ENCODE measurements around the gene HOXB3.

Gene HOXB3

DNA sequence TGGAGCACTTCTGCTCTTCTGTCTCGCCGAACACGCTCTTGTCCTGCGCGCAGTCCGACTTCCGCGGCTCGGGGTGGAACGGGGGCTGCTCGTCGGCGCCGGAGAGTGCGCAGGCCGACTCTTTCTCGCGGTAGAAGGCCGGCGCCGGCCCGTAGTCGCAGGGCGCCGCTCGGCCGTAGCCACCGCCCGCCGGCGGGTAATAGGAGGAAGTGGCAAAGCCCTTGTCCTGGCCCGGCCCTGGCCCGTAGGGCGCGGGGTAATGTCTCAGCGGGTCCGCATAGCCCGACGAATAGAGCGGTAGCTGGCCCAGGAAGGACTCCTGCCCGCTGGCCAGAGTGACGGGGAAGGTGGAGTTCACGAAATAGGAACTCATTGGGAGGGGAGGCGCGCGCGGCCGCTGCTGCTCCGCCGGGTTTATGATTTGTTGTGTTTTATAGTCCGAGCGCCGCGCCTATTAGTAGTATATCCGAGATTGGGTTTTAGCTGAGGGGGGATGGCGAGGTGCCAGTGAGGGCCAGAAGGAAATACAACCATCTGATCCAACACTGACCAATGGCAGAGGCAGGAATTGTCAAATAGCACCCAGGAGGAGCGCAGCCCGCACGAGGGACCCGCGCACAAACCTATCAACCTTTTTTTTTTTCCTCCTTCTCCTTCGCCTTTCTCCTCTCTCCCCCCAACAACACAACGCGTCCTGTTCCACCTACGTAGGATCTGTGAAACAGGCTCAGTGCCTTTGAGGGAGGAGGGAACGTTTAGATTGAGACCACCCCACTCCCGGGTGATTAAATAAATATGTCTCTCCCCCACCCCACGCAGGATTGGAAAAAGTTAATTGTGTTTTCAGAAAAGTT is 8.0 kb upstream of the HOXB3 start:
- no peak for DNase-seq

DNA sequence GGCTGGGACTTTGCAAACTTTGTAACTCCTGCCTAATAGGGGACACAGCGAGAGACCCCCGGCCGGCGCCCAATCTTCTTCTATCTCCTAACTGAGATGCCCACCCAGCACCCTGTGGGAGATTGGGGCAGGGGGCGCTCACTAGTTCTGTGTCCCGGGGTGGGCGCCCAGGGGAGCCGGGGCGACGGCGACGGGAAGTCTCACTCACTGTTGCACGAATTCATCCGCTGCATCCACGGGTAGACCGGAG is 7.4 kb upstream of the HOXB3 start:
- peak; percentile 75 for DNase-seq

DNA sequence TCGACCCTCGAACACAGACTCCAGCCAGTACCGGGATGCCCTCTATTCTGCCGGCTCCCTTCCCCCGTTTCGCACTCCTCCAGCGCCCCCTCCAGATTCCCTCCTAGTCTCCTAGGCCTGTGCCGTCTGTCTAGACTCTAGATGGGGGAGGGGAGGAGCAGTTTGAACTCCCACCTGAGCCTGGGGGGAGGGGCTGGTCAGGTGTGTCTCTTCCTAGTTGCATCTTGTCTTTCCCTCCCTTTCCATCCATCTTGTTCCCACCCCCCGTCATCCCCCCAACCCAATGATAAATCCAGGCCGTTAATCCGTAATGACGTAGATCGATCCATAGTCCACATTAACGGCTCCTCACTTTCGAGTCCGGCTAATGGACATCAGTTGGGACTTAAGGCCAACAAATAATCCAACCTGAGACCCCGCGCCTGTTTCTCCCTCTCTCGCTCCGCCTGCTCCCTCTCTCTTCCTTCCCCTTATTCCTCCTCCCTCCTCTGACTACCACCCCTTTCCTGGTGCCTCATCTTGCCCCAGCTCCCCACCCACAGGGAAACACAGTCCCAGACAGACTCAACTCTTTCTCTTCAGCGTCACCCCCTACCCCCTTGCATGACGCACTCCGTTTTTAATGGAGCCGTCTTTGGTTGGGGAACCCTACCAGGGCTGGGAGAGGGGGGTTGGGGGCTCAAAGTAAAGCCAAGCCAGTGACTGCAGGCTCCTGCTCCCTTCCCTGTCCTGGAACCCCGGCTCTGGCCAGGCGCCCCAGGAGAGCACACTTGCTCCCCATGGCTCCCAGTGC is 6.9 kb upstream of the HOXB3 start:
- DNase-seq, result no peak

DNA sequence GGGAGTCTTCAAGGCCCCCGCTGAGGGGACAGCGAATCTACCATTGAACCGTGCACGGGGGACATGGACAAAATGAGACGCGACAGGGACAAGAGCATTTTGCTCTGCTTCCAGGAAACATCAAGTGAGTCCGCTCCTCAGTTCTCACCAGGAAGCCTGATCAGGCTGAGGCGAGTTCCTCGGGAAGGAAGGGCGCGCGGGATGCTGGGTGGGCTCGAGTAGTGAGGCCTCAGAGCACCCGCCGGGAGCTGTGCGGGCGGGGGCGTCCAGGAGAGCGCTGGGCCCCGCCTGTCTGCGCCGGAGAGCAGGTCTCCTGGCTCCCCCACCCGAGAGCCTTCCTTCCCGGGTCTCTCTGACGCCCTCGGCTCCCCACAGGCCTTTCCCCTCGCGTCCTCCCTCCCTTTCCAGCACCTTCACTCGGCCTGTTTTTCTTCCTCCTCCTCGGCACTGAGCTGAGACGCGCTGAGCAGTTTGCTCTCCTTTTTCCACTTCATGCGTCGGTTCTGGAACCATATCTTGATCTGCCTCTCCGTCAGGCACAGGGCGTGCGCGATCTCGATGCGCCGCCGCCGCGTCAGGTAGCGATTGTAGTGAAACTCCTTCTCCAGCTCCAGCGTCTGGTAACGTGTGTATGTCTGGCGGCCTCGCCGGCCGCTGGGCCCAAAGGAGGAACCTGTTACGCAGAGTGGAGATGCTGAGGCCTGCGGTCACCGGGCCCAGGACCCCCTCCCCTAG is 6.1 kb upstream of the HOXB3 start:
- DNase-seq, result peak; percentile 78

DNA sequence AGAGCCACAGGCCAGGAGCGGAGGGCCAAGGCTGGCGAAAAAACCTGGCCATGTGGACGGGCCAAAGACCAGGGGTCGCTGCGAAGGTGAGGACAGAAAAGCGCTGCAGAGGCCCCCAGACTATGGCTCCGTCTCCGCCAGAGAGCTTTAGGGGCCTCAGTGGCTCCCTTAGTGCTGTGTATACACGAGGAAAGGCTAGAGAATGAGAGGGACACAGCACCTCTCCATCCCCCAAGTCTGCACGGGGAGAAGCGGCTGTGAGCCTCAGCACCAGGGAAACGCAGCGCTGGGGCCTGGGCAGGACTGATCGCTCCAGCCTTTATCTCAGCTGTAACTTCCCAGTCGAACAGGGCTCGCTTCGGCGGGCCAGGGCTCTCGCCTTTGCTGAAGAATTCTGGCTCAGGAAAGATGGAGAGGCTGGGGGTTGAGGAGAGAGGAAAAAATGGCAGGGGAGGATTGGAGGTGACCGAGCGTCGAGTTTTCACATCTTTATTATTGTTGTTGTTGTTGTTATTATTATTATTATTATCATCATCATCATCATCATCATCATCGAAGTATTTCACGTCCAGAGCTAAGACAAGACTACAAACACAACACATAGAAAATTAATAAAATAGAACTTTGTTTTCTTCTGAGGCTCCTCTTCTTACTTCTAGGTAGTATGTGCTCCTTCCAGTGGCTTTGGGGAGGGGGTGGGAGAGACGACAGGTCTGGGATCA is 5.4 kb upstream of the HOXB3 start:
- DNase-seq, result no peak

DNA sequence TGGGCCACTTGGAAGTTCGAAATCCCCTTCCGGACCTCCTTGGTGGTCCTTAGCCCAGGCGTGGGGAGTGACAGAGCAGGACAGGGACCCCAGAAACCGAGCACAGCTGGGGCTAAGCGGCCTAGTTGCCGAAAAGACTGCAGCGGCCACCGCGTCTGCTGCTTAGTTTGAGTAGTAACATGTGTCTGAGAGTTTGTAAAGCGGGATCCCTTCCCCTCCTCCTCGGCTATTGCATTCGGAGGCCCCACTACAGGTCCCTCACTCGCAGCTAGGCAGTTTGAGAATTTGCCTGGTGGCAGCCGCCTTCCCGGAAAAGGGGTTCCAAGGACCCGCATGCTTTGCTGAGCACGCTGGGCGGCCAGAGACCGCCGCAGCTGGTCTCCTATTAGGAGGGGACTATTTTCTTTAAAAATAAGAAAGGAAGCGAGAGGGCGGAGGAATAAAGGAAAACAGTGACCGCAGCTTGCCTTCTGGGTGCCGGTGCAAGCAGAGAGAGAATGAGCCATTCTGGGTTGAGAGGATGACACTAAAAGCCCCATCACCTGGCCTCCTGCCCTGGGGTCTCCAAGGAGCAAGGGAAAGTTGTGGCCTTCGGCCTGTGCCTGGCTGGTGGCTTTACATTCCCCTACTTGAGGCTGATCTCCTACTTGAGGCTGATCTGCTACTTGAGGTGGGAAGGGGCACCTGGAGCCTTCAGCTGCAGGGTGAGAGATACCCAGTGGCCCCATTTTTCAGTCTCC is 4.7 kb upstream of the HOXB3 start:
- no peak for DNase-seq

DNA sequence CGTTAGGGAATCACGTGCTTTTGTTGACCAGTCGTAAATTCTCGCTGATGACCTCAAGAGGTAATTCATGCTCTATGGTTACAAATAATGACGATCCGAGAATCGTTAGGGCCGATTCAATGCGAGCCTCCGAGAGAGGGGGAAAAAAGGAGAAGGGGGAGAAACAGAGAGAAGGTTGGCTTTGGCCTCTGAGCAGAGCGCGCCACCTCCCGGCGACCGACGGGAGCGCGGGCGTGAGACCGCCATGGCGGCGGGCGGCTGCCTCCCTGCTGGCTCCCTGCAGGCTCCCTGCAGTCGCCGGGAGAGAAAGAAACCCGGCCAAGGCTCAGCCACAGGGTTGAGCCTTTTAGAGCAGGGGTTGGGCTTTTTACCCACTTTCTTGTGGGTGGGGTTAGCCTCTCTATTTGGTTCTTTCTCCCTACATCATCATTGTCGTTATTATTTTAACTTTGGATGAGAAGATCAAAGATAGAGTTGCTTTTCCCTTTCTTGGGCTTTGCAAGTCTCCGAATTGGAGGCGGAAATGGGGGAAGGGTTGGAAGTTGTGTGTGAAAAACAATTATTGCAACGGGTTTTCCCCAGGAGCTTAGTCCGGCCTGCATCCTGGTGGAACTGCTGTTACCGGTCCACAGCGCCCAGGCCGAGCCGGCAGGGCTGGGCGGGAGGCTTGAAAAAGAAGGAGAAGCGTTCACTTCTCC is 3.9 kb upstream of the HOXB3 start:
- peak; percentile 93 for DNase-seq

DNA sequence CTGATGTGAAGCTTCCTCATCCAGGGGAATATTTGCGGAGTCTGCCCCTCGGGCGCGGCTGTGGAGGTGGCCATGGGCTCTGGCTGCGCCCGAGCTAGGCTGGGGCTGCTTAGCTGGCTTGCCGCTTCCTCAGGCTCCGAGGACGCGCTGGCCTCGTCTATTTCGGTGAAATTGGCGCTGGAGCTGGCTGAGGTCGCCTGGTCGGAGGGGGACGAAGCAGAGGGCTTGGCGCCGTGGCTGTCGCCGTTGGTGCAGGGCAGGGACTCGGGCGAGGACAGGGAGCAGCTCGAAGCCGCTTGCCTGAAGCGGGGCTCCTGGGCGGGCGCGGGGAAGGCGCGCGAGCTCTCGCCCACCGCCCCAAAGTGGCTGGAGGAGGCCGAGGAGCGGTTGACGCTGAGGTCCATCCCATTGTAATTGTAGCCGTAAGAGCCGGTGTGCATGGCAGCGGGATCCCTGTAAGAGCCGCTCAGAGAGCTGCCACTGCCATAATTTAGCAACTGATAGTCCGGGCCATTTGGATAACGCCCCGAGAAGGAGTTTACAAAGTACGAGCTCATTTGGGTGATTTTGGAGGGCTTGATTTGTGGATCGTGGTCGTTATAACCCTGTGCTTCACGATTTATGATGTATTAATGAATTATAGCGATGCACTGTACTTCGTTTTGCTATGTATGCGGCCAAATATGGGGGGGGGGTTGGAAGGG is 3.2 kb upstream of the HOXB3 start, which contains the start of gene HOXB5:
Gene HOXB5 (minus strand): TSS at position 654 of the 704 bp plus-strand sequence. CDS start 97 bp downstream, at position 557.
- peak; percentile 74 for DNase-seq

DNA sequence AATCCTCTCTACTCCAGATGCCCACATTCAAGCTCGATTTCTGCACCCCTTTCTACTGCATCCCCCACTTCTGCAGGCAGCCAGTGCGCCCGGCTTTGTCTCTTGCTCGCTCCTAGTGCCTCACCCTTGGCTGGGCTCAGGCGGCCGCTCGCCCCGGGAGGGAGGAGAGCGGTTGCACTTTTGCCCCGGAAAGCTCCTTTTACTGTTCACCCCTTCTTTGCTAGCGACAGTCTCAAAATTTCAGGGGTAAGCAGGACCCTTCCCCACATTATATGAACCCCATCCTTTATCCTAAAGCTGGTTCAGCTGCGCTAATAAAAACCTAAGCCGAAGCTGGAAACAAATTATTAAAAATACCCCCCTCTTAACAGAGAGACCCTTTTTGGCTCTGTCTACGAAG is 2.5 kb upstream of the HOXB3 start:
- no peak for DNase-seq

DNA sequence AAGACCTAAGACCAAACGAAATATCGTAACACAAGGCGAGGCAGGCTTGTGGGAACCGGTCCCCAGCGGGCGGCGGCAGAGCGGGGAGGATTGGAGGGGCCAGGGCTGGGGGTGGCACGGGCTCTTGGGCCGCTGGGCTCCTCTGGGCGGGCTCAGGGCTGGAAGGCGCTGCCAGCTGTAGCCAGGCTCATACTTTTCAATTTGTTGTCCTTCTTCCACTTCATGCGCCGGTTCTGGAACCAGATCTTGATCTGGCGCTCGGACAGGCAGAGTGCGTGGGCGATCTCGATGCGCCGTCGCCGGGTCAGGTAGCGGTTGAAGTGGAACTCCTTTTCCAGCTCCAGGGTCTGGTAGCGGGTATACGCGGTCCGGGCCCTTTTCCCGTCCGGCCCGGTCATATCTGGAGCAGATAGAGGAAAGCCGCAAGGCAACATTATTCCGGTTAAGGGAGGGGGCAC is 2.0 kb upstream of the HOXB3 start:
- no peak for DNase-seq

DNA sequence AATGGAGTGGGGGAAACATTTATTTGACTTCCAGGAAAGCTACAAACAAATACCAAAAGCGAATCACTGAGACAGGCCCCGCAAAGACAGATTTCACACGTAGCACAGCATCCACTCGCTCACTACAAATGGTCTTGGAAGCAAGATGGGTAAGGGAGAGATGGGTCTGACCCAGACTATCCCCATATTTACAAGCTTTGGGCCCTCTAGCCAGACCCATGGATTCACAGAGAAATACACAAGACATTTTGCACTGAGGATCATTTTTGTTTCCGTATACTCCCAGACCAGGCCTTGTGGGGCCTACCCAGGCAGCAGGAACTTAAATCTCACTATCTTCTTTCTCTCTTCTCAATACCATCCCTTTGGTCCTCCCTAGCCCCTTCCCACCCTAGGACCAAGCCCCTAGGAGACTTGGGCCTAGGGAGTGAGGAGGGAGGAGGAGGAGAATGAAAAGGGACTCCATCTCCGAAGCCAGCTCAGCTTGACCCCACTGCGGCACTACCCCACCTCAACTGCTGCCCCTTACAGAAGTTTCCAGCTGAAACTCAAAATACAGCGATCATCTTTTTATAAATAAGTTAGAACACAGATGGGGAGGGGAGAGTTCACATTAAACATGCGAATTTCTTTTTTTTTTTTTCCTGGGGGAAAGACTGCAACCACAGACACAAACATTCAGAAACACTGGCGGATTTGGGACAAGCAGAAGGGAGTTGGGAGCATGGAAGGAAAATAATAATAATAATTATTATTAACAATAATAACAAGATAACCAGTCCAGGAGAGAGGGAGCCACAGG is 1.4 kb upstream of the HOXB3 start:
- DNase-seq, result no peak

DNA sequence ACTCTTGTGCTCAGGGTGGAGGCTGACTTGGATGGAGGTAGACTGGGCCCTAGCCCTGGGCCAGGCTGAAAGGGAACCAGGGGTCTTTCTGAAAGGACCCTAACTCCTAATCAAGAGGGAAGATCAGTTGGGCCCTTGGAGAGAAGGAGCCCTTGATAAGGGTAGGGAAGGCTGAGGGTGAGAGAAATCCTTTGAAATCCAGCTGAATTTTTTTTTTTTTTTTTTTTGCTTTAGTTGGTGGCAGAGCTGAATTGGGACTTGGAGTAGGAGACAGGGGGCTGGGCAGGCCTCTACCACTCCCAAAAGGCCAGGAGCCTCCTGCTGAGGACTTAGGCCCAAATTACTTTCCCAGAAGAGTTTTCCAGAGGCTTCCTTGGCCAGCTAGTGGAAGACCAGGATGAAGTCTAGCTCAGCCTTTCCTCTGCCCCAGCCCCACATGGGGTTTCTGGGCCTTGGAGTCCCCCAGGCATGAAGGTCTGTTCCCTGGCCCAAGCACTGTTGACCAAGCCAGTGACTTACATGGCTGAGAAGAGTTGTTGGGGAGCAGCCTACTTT is 643 bp upstream of the HOXB3 start:
- no peak for DNase-seq

DNA sequence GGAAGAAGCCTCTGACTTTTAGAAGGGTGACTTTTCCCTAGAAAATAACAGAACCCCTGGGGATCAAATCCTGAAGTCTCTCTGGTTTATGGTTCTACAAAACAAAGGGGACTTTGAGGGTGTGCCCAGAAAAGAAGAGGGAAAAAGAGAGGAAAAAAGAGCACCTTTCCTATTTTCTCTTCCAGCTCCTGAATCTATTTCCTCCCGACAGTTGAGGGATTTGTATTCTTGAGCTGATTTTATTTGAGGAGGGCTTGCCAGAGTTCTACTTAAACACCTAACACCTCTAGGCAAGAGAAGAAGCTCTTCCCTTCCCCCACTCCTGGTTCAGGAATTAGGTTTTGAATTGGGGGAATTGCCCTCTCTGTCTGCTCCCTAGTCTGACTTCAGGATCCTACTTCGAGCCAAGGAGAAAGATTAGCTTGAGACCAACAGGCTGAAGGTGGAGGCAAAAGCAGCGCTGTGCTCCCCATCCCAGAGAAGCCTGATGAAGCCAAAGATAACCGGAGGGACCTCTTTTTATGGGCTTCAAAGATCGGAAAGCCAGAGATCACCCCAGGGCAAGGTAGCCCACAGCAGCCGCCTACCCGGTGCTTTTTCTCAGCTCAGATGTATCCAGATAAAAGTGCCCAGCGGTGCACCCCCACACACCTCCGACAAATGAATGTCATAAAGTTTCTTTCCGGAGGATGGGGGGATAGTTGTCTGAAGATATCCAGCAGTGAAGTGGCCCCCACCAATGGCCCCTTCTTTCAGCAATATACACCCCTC is 796 bp downstream of the HOXB3 start:
- DNase-seq, result no peak

DNA sequence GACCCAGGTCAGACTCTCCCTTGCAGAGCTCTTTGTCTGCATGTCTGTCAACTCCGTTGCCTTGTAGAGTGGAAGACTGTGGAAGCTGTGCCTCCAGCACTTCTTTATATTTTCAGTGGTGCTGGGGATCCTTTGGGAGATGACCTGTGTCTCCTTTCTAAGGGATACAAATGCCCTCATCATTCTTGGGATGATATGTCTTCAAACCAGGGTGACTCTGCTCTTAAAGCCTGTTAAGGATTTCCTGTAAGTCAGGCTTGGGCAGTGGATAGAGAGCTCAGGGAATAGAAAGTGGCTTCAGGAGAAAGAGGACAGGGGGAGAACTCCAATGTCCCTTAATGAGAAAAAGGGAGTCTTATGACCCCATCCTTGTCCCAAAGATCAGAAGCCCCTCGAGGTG is 1.5 kb downstream of the HOXB3 start:
- DNase-seq, result no peak

DNA sequence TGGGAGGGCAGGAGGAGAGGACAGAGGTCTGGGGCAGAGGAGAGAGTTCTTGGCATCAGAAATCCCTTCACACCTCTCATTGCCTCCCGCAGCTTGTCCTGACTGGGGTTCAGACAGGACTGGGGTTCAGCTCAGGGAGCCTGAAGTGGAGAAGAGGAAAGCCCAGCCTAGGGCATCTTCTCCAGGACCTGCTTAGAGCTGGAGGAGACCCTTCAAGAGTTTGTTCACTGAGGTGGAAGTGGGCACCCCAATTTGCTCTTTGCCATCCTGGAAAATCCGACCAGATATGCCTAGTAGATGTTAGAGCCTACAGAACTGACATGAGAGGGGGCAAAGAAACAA is 2.0 kb downstream of the HOXB3 start:
- no peak for DNase-seq

DNA sequence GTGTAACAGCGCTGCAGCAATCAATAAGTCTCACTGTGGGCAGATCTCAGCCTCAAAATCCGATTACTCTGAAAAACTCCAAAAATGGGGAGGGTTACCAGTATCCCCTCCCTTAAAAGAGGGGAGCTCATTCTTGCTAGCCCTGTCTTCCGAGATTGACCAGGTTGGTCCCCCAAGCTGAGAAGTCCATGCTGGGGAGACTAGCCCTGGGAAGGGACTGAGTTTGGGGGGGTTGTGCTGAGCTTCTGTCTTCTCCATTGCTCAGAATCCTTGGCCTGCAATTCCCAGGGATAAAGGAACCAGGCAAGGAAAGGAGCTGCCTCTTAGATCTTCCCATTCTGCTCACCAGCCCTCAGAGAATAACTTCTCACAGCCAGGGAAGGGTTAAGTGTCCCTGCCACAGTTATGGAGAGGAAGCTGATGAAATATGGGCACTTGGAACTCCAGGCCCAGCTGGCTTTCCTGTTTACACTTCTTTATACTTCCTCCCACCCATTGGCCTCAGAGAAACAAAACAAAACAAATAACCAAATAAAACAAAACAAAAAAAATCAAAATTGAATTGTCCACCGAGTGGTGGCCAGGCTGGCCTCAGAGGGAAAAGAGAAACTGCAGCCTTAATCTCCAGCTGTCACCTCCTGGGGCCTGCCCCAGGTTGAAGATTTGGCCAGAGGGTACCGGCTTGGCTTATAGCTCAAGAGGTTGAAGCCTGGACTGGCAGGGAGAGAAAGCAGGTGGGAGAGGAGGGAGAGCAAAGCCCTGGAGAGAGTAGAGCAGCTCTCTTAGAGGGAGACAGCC is 2.6 kb downstream of the HOXB3 start:
- DNase-seq, result no peak

DNA sequence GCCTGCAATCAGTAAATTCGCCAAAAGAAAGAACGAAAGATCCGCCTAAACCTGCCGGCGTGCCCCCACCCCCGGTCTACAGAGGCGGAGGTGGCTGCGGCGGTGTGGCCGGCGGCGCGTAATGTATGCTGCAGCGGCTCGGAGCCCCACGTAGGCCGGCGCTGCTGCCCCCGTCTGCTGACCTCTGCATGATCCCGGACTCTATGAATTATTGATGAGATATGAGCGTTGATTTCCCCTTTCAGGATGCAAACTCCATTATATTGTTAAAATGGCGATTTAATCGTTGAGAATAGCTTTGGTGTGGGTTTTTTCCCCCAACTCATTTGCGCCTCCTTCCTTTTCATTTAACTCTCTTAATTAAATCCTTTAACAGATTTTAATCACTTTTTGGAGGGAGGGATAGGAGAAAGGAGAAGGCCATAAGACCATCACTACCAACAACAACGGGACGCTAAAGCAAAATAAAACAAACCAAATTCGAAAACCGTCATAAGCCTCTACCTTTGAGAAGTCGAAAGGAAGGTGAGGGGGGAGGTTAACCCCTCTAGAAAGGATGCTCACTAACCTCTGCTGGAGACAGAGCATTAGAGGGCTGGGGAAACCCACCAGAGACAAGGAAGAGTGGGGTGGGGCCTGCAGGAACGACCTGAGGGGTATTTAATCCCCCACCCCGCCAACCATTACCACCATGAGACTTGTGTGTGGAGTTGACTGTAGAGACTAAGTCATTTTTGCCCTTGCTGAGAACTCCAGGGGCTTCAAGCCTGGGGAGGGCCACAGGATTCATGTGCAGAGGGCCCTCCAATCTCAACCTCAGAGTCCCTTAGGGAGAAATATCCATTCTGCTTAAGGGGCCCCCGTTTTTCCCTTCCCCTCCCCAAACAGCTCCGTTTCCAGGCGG is 3.4 kb downstream of the HOXB3 start:
- peak; percentile 76 for DNase-seq

All from activated effector memory CD4-positive, alpha-beta T cell treated with anti-CD3 and anti-CD28 coated beads, Interleukin-2, amount 50 U/mL, for 16 hours (primary cell).